ENCODE data around the gene PDE6D. TPM values are rescaled to one million over a fixed set of nuclear protein-coding genes. Genes with fewer than 3 reads are reported as not detected.

PDE6D gene
- total and polyA plus RNA-seq, 2 donors (not counting 1 experiment from before 2014, with no cell fraction given), result 31.9 to 36.5 TPM

DNA sequence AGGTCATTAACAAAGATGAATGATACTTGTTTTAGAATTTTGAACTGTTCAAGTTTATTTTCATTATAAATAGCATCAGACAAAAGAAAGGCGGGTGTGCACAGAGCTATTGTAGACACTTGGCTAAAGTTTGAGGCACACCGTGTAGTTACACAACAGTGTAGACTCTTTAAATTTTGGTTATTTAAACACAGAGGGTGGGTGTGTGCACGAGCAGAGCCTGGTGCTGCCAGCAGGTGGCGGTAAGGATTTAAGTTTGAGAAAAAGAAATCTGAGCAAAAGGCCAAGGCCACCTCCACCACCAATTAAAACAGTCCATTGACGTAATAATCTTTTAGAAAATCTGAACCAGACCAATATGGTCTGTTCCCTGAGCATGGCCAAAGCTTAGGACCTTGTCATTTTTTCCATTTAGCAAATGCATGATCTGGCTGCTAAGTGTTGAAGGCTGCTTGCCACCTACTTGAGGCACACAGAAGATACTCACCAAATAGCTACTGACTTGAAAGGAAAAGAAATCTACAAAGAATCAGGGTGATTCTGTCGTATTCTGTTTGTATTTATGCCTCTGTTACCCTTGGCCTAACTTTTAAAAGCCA lies 19.5 kb upstream of the PDE6D start:
- H3K27me3 ChIP-seq (replicated peaks in 1 of 4; ENCODE audit: control extremely low read depth in 1 of 4, control insufficient read depth in 3 of 4, insufficient read depth in 4 of 4, low read length in 3 of 4), result no peaks in the 10 kb centered on the region
- intact Hi-C loops (cut with micrococcal nuclease), result no loop called here
- H3K9ac ChIP-seq (ENCODE audit: low read length), result no peak overlapping the region
- no peaks in the 10 kb centered on the region for H3K4me1 ChIP-seq (ENCODE audit: control insufficient read depth in 2 of 2, insufficient read depth in 2 of 2, low read length in 2 of 2)
- Mint-ChIP-seq H3K9me3 (ENCODE audit: insufficient read depth) (no peaks in the 10 kb centered on the region), H3K27me3 (no peaks in the 10 kb centered on the region), H3K27ac (no peak overlapping the region), H3K4me3 (no peak overlapping the region), H3K4me1 (no peaks in the 10 kb centered on the region)
- POLR2A ChIA-PET, result interaction anchor here (1.1 kb wide), 1 partner anchor 187 kb away, joined by 3 read pairs; no protein-coding TSS in a partner anchor
- H3K36me3 ChIP-seq (replicated peaks in 1 of 2; ENCODE audit: control extremely low read depth in 1 of 2, control insufficient read depth in 1 of 2, extremely low read depth in 1 of 2, insufficient read depth in 2 of 2, low read length in 1 of 2), result peaks cover 0 to 84% of the 10 kb centered on the region in 2 experiments
- peaks cover 48% of the 10 kb centered on the region for H3K79me2 ChIP-seq (ENCODE audit: control insufficient read depth, insufficient read depth, low read length)
- no peak for ATAC-seq (ENCODE audit: low read depth)
- H3K4me2 ChIP-seq (replicated peaks; ENCODE audit: low read depth, low read length, poor library complexity, severe bottlenecking), result no peak overlapping the region
- peak; percentile 23 for DNase-seq
- no peak overlapping the region for H3K27ac ChIP-seq (ENCODE audit: low read length in 2 of 2)
- no peaks in the 10 kb centered on the region for H3K9me3 ChIP-seq (ENCODE audit: control extremely low read depth in 1 of 3, control insufficient read depth in 2 of 3, insufficient read depth in 1 of 3, low read length in 2 of 3)
- CTCF ChIA-PET, result interaction anchor here (0.8 to 2.7 kb wide), 6 partner anchors 16 to 242 kb away, joined by 3 to 8 read pairs (median 3); no protein-coding TSS in a partner anchor
- TF ChIP-seq, protein P1, sequence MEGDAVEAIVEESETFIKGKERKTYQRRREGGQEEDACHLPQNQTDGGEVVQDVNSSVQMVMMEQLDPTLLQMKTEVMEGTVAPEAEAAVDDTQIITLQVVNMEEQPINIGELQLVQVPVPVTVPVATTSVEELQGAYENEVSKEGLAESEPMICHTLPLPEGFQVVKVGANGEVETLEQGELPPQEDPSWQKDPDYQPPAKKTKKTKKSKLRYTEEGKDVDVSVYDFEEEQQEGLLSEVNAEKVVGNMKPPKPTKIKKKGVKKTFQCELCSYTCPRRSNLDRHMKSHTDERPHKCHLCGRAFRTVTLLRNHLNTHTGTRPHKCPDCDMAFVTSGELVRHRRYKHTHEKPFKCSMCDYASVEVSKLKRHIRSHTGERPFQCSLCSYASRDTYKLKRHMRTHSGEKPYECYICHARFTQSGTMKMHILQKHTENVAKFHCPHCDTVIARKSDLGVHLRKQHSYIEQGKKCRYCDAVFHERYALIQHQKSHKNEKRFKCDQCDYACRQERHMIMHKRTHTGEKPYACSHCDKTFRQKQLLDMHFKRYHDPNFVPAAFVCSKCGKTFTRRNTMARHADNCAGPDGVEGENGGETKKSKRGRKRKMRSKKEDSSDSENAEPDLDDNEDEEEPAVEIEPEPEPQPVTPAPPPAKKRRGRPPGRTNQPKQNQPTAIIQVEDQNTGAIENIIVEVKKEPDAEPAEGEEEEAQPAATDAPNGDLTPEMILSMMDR (IDR thresholded peaks at IDR 0.05), result peak; percentile 71
- TF ChIP-seq EZH2 (IDR thresholded peaks at IDR 0.05; ENCODE audit: borderline replicate concordance, insufficient read depth, low read depth, low read length, poor library complexity, severe bottlenecking), result no peak
- no peak overlapping the region for H3K4me3 ChIP-seq (ENCODE audit: control extremely low read depth in 1 of 5, extremely low read depth in 1 of 5, insufficient read depth in 1 of 5, low read depth in 2 of 5, low read length in 4 of 5)
- peaks cover 9% of the 10 kb centered on the region for H4K20me1 ChIP-seq (ENCODE audit: control insufficient read depth, insufficient read depth, low read length, poor library complexity, severe bottlenecking)
- H2AFZ ChIP-seq (ENCODE audit: insufficient read depth, low read depth, low read length, poor library complexity, severe bottlenecking), result no peak overlapping the region
- WGBS (ENCODE audit: insufficient coverage), result no CpG with 5 or more reads among the region's 6 CpGs

DNA sequence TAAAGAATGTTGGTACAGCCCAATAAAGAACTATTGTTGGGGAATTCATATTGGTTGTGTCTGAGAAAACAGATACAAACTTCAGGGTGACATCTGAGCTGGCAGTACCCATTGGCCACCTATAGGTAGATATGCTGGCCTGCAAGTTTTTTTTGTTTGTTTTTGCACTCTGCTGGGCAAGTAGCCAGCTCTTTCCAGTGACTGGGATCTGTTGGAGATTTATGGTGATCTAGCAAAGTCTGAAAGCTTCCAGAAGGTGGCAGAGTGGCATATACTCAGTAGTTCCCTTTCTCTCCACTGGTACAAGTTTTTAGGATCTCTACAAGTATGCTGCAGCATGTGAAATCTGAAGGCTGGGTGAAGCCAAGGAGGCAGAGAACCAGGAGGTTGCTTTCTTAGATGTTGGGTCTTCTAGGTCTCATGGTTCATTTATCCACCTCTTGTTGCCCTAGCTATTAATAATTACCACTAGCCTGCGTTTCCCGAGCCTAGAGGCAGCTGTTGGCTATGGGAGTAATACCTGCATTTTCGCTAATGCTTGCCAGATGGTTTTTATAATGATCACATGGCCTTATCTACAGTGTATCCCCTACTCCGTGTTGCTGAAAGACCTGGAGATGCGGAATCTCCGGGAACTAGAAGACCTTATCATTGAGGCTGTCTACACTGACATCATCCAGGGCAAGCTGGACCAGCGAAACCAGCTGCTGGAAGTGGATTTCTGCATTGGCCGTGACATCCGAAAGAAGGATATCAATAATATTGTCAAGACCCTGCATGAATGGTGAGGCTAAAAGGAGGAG lies 14.6 kb upstream of the PDE6D start:
- no peaks in the 10 kb centered on the region for H3K27me3 ChIP-seq (replicated peaks in 1 of 4; ENCODE audit: control extremely low read depth in 1 of 4, control insufficient read depth in 3 of 4, insufficient read depth in 4 of 4, low read length in 3 of 4)
- H3K79me2 ChIP-seq (ENCODE audit: control insufficient read depth, insufficient read depth, low read length), result peaks cover 71% of the 10 kb centered on the region
- H3K27ac Mint-ChIP-seq, result no peak overlapping the region
- DNase-seq, result no peak
- H3K4me1 Mint-ChIP-seq, result peaks cover 4% of the 10 kb centered on the region
- no peak overlapping the region for H3K9ac ChIP-seq (ENCODE audit: low read length)
- peaks cover 19% of the 10 kb centered on the region for H4K20me1 ChIP-seq (ENCODE audit: control insufficient read depth, insufficient read depth, low read length, poor library complexity, severe bottlenecking)
- TF ChIP-seq, protein P1 (IDR thresholded peaks at IDR 0.05), result no peak
- no peak for TF ChIP-seq EZH2 (IDR thresholded peaks at IDR 0.05; ENCODE audit: borderline replicate concordance, insufficient read depth, low read depth, low read length, poor library complexity, severe bottlenecking)
- no peak overlapping the region for H3K4me2 ChIP-seq (replicated peaks; ENCODE audit: low read depth, low read length, poor library complexity, severe bottlenecking)
- H3K4me3 Mint-ChIP-seq, result no peak overlapping the region
- no peaks in the 10 kb centered on the region for H3K9me3 Mint-ChIP-seq (ENCODE audit: insufficient read depth)
- WGBS (ENCODE audit: insufficient coverage), result 97% methylated on average over 6 of the region's 9 CpGs
- no peaks in the 10 kb centered on the region for H3K4me1 ChIP-seq (ENCODE audit: control insufficient read depth in 2 of 2, insufficient read depth in 2 of 2, low read length in 2 of 2)
- H3K27me3 Mint-ChIP-seq, result no peaks in the 10 kb centered on the region
- no peak for ATAC-seq (ENCODE audit: low read depth)
- H3K36me3 ChIP-seq (replicated peaks in 1 of 2; ENCODE audit: control extremely low read depth in 1 of 2, control insufficient read depth in 1 of 2, extremely low read depth in 1 of 2, insufficient read depth in 2 of 2, low read length in 1 of 2), result peaks cover 2 to 78% of the 10 kb centered on the region in 2 experiments
- no peak overlapping the region for H3K27ac ChIP-seq (ENCODE audit: low read length in 2 of 2)
- intact Hi-C loops (cut with micrococcal nuclease), result no loop called here
- no peak overlapping the region for H3K4me3 ChIP-seq (ENCODE audit: control extremely low read depth in 1 of 5, extremely low read depth in 1 of 5, insufficient read depth in 1 of 5, low read depth in 2 of 5, low read length in 4 of 5)
- ChIA-PET POLR2A (no interaction called here), CTCF (interaction anchor here (0.7 to 1.4 kb wide), 2 partner anchors 10 to 173 kb away, joined by 3 to 4 read pairs; partner anchors contain the start of gene COPS7B)
- H2AFZ ChIP-seq (ENCODE audit: insufficient read depth, low read depth, low read length, poor library complexity, severe bottlenecking), result no peak overlapping the region
- H3K9me3 ChIP-seq (ENCODE audit: control extremely low read depth in 1 of 3, control insufficient read depth in 2 of 3, insufficient read depth in 1 of 3, low read length in 2 of 3), result no peaks in the 10 kb centered on the region
